Activated CD4-positive, CD25-positive, alpha-beta regulatory T cell treated with anti-CD3 and anti-CD28 coated beads, Interleukin-2, amount 50 U/mL, for 72 hours (primary cell): ENCODE measurements around the gene PTTG2.
"Not testable (repeated sequence)": the region's sequence is repeated elsewhere in the genome, so short reads cannot be mapped to it uniquely, and the experiment has no call there.

Experiments used
- DNase-seq: peaks from one replicate; pipeline ENCODE4 v3.0.0; 2021

Gene PTTG2

GRCh38 chr4:37960098-37960497 lies at the start of gene PTTG2:
PTTG2 (plus strand) TSS chr4:37960398; CDS start chr4:37960435, 37 bp downstream.
- DNase-seq = no peak

GRCh38 chr4:37914539-37914938 lies 45.7 kb upstream of the PTTG2 start:
- DNase-seq = no peak

GRCh38 chr4:37917388-37917787 lies 42.8 kb upstream of the PTTG2 start:
- DNase-seq = no peak

- no peak for DNase-seq
Measured at GRCh38 chr4:37918653-37919052, 41.5 kb upstream of the PTTG2 start.

GRCh38 chr4:37922328-37922727 lies 37.9 kb upstream of the PTTG2 start:
- no peak for DNase-seq

GRCh38 chr4:37923089-37923488 lies 37.1 kb upstream of the PTTG2 start:
- DNase-seq = not testable (repeated sequence)

GRCh38 chr4:37924946-37925345 lies 35.3 kb upstream of the PTTG2 start:
- no peak for DNase-seq

- DNase-seq = no peak
Measured at GRCh38 chr4:37927434-37927833, 32.8 kb upstream of the PTTG2 start.

GRCh38 chr4:37928426-37929416 lies 31.5 kb upstream of the PTTG2 start:
- DNase-seq = no peak

- DNase-seq = no peak
Measured at GRCh38 chr4:37934096-37934495, 26.1 kb upstream of the PTTG2 start.

GRCh38 chr4:37934609-37935008 lies 25.6 kb upstream of the PTTG2 start:
- no peak for DNase-seq

- DNase-seq = no peak
Measured at GRCh38 chr4:37935026-37935425, 25.2 kb upstream of the PTTG2 start.

- DNase-seq = no peak
Measured at GRCh38 chr4:37936889-37937498, 23.2 kb upstream of the PTTG2 start.

- no peak for DNase-seq
Measured at GRCh38 chr4:37938208-37938607, 22.0 kb upstream of the PTTG2 start.

GRCh38 chr4:37946503-37947179 lies 13.6 kb upstream of the PTTG2 start:
- no peak for DNase-seq

- DNase-seq = no peak
Measured at GRCh38 chr4:37948542-37948941, 11.7 kb upstream of the PTTG2 start.

GRCh38 chr4:37949636-37950426 lies 10.4 kb upstream of the PTTG2 start:
- no peak for DNase-seq

GRCh38 chr4:37951461-37952352 lies 8.5 kb upstream of the PTTG2 start:
- DNase-seq = no peak

- DNase-seq = no peak
Measured at GRCh38 chr4:37953156-37953555, 7.0 kb upstream of the PTTG2 start.

GRCh38 chr4:37953620-37954293 lies 6.4 kb upstream of the PTTG2 start:
- peak; percentile 37 for DNase-seq

- no peak for DNase-seq
Measured at GRCh38 chr4:37956941-37957340, 3.3 kb upstream of the PTTG2 start.
